ENCODE data around the gene BLACAT1. TPM values are rescaled to one million over a fixed set of nuclear protein-coding genes. Genes with fewer than 3 reads are reported as not detected.

BLACAT1 gene
- total RNA-seq = not detected in 2 replicates

DNA sequence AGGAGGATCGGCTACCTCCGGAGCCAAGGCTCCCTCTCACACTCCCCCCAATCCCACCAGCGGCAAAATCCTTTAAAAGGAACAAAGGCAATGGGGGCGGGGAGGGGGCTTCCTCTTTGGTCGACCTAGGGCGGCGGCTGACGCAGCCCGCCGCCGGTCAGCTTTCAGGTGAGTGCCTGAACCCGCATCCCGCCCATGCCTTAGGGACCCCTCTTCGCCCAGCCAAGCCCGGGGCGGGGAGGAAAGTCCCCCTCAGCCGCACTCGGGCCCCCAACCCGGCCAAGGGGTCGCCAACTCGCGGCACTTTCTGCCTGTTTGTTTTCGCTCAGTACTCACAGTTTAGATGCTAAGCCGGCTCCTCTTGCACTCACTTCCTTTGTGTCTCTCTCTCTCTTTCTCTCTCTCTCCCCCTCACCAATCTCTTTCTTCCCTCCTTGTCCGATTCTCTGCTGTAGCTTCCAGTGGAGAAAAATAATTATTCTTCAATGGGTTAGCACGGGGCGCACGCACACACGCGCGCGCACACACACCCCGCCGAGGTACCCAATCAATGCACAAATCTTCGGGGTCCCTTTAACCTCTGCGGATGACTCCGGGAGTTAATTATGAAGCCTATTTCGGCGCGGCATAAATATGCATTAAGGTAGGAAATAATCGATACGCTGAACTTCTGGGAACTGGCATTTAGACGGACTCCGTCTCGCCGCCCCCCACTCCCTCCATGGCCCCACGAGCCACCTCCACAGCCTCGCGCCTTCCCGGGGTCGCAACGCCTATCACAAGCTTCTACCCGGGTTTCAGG lies at the start of gene BLACAT1:
TSS of gene BLACAT1 (minus strand) at position 465 of the 802 bp plus-strand sequence.

DNA sequence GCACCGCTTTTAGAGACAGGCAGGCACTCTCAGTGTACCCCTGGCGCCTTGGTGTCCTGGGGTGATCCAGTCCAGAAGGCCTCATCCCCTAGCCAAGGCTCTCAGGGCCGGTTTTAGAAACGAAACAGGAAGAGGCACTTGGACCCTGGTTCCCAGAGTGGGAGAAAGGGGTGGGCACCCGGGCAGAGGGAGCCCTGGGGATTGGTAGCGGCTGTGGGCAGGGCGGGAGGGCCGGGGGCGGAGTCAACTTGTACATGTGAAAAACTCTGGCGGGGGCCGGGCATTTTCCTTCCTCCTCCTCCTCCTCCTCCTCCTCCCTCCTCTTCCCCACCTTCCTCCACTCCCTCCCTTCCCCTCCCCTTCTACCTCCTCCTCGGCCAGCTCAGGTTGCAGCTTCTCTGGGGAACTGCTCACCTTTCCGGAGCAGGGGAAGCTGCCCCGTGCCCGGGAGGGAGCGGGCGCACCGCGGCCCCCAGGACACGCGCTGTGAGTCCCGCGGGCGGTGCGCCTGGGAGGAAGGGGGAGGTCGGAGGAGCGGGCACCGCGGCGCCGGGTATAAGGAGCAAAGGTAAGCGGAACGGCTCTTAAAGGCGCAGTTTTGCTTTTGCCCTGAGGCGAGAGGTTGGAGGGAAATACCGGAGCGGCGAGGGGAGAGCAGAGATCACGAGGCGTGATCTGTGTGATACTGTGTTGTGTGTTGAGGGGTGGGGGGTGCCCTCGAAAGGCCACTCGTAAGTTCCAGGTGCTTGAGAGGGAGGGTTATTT lies 48.6 kb upstream of the BLACAT1 start, which contains the start of gene CDK18:
TSS of gene CDK18 (plus strand) at position 359 of the 765 bp plus-strand sequence. CDS start 18,499 bp downstream, outside the sequence.

DNA sequence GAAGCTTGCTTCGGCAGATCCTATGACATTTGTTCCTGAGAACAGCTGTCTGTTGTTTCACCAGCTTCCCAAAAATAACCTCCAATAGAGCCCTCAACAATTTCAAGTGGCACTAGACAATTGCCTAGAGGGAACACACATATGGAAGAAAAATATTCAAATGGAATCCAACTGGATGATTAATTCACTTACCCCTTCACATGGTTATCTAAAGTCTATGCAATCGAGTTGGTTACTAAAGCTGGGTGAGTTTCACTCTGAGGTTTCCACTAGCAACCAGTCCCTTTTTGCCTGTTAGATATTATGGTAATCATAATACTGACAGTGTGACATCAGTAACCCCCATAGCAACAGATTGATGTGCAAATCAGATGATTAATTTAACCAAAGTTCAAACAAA lies 34.0 kb downstream of the BLACAT1 start, which contains the start of gene LEMD1:
TSS of gene LEMD1 (minus strand) at position 259 of the 400 bp plus-strand sequence. CDS start 1,520 bp downstream, outside the sequence.

Other genes starting within 250 kb of the BLACAT1 start
- 24.5 and 25.8 TPM in 2 replicates for gene DSTYK, start 244.3 kb downstream of the BLACAT1 start, total RNA-seq
- gene TMCC2, start 228.1 kb downstream of the BLACAT1 start, total RNA-seq = 3.0 and 5.4 TPM in 2 replicates
- gene NUAK2, start 134.3 kb downstream of the BLACAT1 start, total RNA-seq = 0.43 and 1.3 TPM in 2 replicates
- not detected in 2 replicates for gene KLHDC8A, start 99.1 kb downstream of the BLACAT1 start, total RNA-seq
- gene LEMD1, start 34.0 kb downstream of the BLACAT1 start, total RNA-seq = not detected in 2 replicates
- 0.09 and 0.16 TPM in 2 replicates for gene CDK18, start 48.6 kb upstream of the BLACAT1 start, total RNA-seq
- gene ELK4, start 176.0 kb upstream of the BLACAT1 start, total RNA-seq = 5.2 and 6.9 TPM in 2 replicates
- gene SLC45A3, start 224.5 kb upstream of the BLACAT1 start, total RNA-seq = 0.32 and 0.94 TPM in 2 replicates

All from bronchial smooth muscle cell (primary cell).